Pulmonary artery endothelial cell (primary cell): ENCODE data around the gene UBR3. TPM values are rescaled to one million over a fixed set of nuclear protein-coding genes. Genes with fewer than 3 reads are reported as not detected.
"Not testable (repeated sequence)": the region's sequence is repeated elsewhere in the genome, so short reads cannot be mapped to it uniquely, and the experiment has no call there.

ENCODE experiments used
- DNase-seq: peaks from one replicate; pipeline ENCODE4 v3.0.0-alpha.2; 2011; ENCODE audit warnings: low read depth, low spot score
- total RNA-seq: library from RNA; depleted of rRNA; stranded (reverse); fragments of >200 nt; gene quantifications from 2 replicates; pipeline ENCODE4 v1.2.3, GENCODE V29; 2014

Gene UBR3
- total RNA-seq, 1 donor from 2014 or later = 30.4 TPM

GRCh38 chr2:170092436-170093060 lies 265.3 kb downstream of the UBR3 start:
- DNase-seq = no peak

GRCh38 chr2:170095380-170095779 lies 268.1 kb downstream of the UBR3 start:
- DNase-seq = no peak

DNA sequence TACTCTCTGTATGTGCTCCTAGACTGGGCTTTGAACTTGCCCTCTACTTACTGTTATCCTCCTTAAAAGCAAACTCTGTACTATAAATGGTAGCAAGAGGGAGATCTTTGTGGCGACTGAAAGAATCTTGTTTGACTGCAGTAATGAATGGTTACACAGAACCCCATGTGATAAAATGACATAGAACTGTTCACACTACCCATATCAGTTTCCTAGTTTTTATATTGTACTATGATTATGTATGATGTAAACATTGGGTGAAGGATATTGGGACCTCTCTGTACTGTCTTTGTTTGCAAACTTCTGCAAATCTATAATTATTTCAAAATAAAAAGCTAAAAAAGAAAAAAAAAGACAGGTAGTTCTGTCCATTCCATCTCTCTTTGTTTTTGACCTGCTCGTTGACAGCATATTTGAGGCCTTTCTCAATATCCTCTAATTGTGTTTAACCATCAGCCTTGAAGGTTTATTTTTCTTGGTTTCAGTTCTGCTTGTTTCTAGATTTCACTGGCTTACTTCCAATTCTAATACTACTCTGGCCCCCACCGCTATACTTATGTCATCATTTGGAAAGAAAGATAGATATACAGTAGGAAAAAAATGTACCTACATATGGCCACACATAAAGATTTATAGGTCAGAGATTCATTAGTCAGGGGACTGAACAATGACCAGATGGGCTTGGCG lies 271.5 kb downstream of the UBR3 start:
- peak; percentile 52 for DNase-seq

- peak; percentile 54 for DNase-seq
Observed at GRCh38 chr2:170101789-170102188, 274.5 kb downstream of the UBR3 start.

DNA sequence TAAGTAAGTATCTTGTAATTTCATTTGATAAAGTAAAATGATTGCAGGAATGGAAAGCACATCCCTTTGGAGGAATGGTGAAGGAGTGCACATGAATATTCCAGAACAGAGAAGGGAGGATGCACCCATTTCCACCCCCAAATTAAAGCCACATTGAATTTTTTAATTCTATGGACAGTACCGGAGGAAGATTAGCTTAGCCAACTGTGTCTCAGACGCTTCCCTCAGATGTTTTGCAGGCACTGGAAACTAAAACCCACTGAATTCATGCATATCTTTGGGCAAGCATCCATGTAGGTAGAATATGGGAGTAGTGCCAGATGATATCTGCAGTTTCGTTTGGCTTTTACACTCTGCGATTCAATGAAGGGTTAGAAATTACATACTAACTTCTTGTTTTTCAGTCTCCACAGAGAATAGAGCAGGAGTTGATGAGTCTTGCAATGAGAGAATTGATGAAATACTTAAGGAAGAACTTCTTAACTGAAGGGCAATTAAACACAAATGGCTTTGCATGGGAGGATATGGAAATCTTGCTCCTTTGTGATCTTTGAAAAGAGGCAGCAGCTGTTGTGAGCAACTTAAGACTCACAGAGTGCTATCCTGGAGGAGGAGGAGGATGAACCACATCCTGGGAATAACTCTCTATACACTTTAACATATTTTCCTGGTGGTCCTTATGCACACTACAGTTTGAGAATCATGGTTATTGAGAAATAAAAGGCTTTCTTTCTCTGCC lies 279.0 kb downstream of the UBR3 start:
- DNase-seq = no peak

DNA sequence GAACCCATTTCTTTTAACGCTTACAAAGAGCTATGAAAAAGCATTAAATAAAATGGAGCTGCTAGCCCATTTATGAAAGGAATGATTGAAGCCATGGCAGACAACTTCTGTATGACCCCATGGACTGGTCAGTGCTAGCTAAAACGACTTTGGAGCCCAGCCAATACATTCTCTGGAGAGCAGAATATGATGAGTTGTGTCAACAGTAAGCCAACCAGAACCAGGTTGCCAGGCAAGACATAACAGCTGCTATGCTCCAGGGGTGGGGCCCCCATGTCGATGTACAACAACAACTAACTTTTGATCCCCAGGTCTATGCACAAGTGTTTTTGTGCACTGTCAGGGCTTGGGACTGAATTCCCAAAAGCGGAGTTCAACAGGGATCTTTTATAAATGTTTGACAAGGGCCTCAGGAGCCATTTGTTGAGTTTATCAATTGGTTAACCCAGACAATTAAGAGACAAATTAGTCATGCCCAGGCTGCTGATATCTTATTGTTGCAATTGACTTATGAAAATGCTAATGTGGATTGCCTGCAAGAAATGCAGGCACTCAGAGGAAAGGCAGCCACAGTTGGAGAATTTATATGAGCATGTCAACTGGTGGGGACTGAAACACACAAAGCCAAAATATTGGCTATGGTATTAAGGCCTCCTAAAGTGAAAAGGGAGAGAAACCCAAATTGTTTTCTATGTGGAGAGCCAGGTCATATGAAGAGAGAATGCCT lies 286.1 kb downstream of the UBR3 start:
- no peak for DNase-seq

GRCh38 chr2:170115501-170116229 lies 288.4 kb downstream of the UBR3 start:
- no peak for DNase-seq

- DNase-seq = no peak
Observed at GRCh38 chr2:170118641-170119040, 291.4 kb downstream of the UBR3 start.

GRCh38 chr2:170119326-170119725 lies 292.1 kb downstream of the UBR3 start:
- DNase-seq = not testable (repeated sequence)

- DNase-seq = no peak
Observed at GRCh38 chr2:170121689-170122088, 294.4 kb downstream of the UBR3 start.

- DNase-seq = no peak
Observed at GRCh38 chr2:170122883-170123547, 295.8 kb downstream of the UBR3 start.

- DNase-seq = no peak
Observed at GRCh38 chr2:170123593-170123992, 296.3 kb downstream of the UBR3 start.

- not testable (repeated sequence) for DNase-seq
Observed at GRCh38 chr2:170126138-170126728, 299.0 kb downstream of the UBR3 start.

Other genes starting within 250 kb of the UBR3 start
- gene PPIG, start 243.1 kb upstream of the UBR3 start, total RNA-seq = 24.2 and 30.8 TPM in 2 replicates
- gene CFAP210, start 133.0 kb upstream of the UBR3 start, total RNA-seq = not detected in 2 replicates
- gene PHOSPHO2, start 133.0 kb upstream of the UBR3 start, total RNA-seq = 1.5 and 2.0 TPM in 2 replicates
- gene KLHL23, start 93.6 kb upstream of the UBR3 start, total RNA-seq = 15.6 and 17.1 TPM in 2 replicates
- gene SSB, start 28.6 kb upstream of the UBR3 start, total RNA-seq = 115 and 146 TPM in 2 replicates
- gene METTL5, start 2.5 kb upstream of the UBR3 start, total RNA-seq = 44.2 and 47.3 TPM in 2 replicates